GM19463 (cell line): Measurements from ENCODE around the gene FAM76A.
"Not testable (repeated sequence)": the region's sequence is repeated elsewhere in the genome, so short reads cannot be mapped to it uniquely, and the experiment has no call there.

ENCODE experiments used
- ATAC-seq: cut with Tn5 transposase; IDR thresholded peaks from one replicate; pipeline ENCODE4 v1.9.1; 2021; ENCODE audit warnings: mild to moderate bottlenecking, moderate library complexity; ENCODE audit not compliant: unreplicated experiment

Gene FAM76A

DNA sequence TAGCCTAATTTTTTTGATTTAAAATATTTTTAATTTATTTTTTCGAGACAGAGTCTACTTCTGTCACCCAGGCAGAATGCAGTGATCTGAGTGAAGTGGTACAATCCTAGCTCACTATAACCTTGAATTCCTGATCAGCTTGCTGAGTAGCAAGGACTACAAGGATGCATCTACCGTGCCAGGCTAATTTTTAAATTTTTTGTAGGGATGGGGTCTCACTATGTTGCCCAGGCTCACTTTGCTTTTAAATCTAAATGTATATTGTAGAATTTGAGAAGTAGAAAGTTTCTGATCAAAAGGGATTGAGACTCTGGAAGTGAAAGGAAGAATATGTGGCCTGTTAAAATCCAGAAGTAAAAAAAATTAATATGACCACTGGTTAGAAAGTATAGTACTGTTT lies 48.9 kb downstream of the FAM76A start:
- no peak for ATAC-seq

DNA sequence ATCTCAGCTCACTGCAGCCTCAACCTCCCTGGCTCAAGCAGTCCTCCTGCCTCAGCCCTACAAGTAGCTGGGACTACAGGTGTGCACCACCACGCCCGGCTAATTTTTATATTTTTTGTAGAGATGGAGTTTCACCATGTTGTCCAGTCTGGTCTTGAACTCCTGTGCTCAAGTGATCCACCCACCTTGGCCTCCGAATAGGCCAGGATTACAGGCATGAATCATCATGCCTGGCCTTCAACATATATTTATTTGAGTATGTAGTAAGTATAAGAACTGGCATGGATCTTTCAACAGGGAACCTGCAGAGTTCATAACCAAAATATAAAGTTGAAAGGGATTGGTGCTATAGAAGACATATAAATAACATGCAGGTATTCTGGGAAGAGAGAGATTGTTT lies 49.6 kb downstream of the FAM76A start:
- not testable (repeated sequence) for ATAC-seq

DNA sequence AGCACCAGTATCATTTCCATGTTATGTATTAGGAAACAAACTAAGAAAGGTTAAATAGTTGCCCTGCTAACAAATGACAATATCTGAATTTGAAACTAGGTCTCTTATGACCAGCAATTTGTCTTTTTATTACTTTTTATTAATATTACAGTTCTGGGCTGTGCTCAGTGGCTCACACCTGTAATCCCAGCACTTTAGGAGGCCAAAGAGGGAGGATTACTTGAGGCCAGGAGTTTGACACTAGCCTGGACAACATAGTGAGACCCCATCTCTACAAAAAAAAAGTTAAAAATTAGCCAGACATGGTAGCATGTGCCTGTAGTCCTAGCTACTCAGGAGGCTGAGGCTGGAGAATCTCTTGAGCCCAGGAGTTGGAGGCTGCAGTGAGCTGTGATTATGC lies 50.5 kb downstream of the FAM76A start:
- ATAC-seq, result not testable (repeated sequence)

DNA sequence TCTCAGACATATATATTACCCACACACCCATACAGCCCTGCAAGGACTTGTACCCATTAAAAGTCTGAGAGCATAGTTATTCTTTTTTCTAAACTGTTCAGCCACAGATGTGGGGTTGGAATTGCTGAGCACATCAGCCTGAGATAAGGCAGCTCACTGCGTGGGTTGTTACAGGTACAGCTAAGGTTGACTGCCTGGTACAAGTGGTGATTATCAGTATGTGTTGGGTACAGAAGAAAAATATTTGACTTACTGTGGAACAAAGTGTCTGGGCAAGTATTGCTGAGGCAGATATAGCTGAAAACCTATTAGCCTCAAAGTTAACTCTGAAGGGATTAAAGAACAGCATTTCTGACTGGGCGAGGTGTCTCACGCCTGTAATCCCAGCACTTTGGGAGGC lies 52.3 kb downstream of the FAM76A start:
- no peak for ATAC-seq

DNA sequence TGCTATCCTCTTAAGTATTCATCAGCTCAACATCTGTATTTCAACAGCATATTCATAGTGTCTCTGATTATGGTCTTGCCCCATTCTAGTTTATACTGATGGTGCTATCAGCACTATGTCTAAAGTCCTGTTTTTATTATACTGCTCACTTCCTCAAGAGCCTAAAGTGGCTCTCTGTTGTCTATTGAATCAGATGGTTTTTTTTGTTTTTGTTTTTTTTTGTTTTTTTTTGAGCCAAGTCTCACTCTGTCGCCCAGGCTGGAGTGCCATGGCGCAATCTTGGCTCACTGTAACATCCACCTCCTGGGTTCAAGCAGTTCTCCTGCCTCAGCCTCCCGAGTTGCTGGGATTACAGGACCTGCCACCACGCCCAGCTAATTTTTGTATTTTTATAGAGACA lies 53.4 kb downstream of the FAM76A start:
- ATAC-seq, result no peak

DNA sequence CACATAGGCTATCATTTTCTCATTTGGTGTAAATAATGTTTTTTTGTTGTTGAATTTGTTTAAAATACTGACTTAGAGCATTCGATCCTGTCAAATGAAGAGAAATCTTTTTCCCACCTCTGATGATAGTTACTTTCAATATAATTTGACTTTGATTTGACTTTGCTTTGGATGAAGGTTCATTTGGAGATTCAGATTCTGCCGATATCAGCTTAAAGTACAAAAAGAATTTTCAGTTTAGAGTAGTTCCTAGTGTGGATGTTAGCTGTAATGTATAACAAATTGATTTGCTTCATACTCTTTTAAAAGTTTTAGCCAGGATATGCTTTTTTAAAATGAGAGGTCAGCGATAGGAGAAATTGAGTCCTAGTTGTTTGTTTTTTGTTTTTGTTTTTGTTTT lies 57.2 kb downstream of the FAM76A start:
- no peak for ATAC-seq

DNA sequence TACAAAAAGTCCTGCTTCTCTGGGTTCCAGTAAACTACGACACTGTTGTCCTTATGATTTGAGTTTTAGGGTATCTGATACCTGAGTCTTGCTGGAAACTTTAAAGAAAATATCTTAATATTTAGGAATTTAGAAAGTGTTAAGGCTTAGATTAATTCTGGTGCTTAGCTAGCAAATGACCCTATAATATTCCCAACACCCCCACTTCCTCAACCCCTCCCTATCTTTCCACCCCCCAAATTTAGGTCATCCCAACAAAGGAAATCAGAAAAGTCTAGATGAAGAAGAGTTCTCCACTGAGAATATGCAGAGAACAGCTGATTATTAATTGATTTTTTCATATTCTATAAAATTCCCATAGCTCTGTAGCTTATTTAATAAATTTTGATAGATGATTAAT lies 58.9 kb downstream of the FAM76A start:
- ATAC-seq, result no peak

DNA sequence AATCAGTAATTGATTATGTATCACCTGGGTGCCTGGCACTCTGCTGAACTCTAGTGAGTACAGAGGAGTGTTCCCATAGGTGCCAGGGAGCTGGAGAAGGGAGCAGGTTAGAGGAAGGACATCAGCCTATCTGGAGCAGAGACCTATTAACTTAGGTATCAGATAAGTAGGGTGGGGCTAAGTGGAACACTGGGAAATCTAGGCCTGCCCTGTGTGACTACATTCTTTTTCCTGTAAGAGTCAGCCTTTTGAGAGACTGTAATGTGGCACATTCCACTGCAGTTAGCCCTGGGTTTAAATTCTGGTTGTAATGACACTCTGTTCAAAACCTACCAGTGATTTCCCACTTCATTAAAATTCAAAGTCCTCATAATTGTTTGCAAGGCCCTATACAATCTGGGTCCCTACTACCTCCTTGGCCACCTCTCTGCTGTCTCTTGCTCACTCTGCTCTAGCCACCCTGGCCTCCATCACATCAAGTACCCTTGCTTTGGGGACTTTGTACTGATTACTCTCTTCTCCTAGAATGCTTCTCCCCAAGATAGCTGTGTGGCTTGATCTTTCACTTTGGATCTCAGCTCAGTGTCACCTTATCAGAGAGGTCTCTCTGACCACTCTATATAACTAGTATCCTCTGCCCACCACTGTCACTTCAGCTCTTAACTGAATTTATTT lies 60.2 kb downstream of the FAM76A start:
- no peak for ATAC-seq

DNA sequence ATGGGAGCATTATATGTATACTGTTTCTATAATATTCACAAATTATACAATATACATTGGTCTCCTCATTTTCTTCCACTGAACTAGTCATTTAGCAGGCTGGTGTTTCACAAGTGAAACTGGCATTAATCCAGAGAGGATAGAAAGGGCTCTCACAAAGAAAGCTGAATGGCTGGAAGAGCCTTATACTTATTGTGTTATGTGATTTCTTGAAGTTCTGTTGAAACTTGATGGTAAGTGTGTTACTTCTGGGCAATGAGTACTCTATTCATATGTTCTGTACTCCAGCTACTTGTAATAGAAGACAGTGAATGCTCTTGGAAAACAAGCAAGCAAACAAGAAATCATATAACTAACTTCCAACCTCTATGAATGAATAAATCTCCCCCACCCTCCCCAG lies 62.1 kb downstream of the FAM76A start:
- no peak for ATAC-seq

DNA sequence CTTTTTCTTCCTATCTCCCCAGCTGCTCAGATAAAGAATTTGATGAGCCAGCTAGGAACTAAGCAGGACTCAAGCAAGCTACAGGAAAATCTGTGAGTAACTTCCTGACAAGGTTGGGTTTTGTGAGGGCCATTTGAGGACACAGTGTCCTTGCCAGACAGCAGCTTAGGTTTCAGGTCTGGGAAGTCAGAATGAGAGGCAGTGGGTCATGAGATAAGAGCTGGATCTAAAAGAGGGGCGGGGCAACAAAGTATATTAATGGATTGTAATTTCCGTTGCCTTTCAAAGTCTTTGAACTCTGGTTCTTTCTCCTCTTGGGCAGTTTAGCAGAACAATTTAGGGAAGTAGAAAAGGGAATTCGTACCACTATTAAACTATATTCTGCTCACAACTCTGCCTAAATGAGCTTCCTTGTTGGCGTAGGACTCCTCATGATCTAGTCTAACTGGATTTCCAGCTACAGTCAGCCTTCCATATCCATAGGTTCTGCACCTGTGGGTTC lies 63.8 kb downstream of the FAM76A start:
- ATAC-seq, result no peak

DNA sequence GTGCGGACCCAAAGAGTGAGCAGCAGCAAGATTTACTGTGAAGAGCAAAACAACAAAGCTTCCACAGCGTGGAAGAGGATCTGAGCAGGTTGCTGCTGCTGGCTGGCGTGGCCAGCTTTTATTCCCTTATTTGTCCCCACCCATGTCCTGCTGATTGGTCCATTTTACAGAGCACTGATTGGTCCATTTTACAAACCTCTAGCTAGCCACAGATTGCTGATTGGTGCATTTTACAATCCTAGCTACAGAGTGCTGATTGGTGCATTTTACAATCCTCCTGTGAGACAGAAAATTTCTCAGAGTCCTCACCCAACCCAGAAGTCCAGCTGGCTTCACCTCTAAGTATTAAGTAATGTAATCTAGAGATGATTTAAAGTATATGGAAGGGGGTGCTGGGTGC lies 64.5 kb downstream of the FAM76A start:
- ATAC-seq, result not testable (repeated sequence)

DNA sequence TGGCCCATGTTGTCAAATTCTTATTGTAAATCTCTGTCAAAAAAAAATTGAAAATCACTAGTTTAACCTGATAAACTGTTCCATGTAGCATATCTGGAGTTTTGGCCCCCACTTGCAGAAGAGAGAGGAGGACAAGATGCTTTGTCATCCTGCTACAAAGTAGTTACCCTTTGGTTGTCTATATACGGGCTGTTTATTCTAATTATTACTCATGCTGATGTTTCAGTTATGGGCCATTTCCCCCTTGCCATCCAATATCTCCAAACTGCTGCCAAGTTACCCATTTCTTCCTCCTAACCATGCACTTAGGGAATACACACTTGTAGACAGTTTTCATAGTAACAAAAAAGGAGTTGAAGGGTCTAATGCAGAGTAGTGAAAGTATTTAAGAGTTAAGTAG lies 69.8 kb downstream of the FAM76A start:
- no peak for ATAC-seq

DNA sequence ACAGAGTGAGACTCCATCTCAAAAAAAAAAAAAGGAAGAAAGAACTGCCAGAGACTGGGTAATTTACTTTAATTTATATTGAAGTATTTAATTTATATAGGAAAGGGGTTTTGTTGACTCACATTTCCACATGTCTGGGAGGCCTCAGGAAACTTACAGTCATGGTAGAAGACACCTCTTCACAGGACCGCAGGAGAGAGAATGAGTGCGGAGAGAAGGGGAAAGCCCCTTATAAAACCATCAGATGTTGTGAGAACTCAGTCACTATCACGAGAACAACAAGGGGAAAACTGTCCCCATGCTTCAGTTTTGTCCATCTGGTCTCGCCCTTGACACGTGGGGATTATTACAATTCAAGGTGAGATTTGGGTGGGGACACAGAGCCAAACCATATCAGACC lies 79.0 kb downstream of the FAM76A start:
- no peak for ATAC-seq

DNA sequence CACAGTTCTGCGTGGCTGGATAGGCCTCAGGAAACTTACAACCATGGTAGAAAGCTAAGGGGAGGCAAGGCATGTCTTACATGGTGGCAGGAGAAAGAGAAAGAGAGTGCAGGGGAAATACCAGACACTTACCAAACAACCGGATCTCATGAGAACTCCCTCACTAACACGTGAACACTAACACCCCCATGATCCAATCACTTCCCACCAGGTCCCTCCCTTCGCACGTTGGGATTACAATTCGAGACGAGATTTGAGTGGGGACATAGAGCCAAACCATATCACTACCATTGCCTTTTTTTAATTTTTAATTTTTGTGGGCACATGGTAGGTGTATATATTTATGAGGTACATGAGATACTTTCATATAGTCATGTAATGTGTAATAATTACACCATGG lies 81.0 kb downstream of the FAM76A start:
- ATAC-seq, result no peak

DNA sequence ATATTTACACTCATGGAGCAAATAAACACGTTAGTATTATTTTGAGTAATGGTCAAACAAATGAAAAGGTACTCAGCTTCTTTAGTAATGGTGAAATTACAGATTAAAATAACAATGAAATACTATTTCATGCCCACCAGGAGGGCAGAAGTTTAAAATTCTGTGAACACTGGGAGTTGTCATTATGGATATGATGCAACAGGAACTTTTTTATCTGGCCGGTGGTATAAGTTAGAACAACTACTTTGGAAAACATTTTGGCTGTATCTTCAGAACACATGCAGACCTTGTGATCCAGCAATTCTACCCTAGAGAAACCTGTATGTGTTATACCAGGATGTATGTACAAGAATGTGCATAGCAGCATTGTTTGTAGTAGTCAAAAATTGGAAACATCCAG lies 81.6 kb downstream of the FAM76A start:
- no peak for ATAC-seq

DNA sequence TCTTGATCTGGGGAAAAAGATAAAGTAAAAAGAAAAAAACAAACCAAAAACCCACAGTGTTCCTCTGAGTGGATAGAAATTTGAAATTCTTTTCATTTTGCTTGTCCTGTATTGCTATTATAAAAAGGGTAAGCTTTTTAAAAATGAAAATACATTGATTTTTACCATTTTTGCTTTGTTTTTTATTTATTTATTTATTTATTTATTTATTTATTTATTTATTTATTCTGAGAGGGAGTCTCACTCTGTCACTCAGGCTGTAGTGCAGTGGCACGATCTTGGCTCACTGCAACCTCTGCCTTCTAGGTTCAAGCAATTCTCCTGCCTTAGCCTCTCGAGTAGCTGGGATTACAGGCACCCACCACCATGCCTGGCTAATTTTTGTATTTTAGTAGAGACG lies 82.4 kb downstream of the FAM76A start:
- ATAC-seq, result not testable (repeated sequence)

DNA sequence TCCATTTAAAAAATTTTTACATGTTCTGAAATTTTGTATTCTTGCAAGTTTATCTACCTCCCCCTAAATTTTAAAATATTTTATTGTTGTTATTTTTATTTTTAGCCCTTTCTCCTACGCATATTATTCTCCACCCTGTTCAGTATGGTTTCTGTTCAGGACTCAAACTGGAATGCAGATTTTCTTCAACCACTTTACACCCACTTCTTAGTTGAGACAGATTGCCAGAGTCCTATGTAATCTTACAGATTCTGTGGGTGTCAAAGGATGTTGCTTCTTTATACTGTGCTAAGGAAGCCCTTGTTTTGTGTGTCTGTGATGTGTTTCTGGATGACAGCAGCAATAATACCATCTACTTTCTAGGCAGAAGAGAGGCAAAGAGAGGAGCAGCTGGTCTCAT lies 84.1 kb downstream of the FAM76A start:
- ATAC-seq, result no peak

DNA sequence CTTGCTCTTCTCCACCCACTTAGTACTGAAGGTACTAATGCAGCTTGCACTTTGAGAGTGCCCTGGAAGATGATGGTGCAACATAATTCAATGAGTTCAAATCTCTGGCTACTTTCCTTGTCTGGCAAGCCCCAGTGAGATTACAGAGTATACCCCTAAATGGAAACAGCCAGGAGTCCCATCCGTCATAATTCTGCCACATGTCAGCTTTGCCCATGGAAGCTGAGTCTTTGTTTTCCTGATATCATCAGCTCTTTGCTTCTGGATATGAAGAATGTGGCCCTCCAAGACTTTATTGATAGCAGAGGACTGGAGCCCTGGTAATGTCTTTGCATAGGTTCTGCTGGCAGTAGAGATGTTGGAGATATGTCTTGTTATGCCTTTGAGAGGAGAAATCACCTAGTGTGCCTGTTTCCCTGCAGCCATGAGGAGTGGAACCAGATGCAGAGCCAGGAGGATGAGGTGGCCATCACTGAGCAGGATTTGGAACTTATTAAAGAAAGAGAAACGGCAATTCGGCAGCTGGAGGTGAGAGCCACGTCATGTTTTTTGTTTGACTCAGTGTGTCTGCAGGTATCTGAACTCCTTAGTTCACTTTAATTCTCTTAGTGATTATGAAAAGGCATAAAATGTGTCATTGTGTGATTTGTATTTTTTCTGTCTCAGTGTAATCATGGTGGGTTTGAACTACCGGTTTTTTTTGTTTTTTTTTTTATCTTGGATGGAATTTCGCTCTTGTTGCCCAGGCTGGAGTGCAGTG lies 86.2 kb downstream of the FAM76A start:
- ATAC-seq, result no peak
